GM23338 (cell line): Measurements from ENCODE around the gene RNF175. TPM values are rescaled to one million over a fixed set of nuclear protein-coding genes. Genes with fewer than 3 reads are reported as not detected.

Source experiments
- ATAC-seq: fragments of 200-7000 bp; cut with Tn5 transposase; 3 replicates; pipeline ENCODE4 v1.9.1; 2020
- DNase-seq: peaks from one replicate; pipeline ENCODE4 v3.0.0-alpha.2; 2015; ENCODE audit warnings: low spot score
- H2AFZ ChIP-seq: fragments of 200-600 bp; sonication (generic); 2 replicates; pipeline ENCODE4 v1.8.0; 2016; ENCODE audit warnings: antibody characterized with exemption, mild to moderate bottlenecking, moderate library complexity
- H3F3A ChIP-seq: fragments of 200-600 bp; sonication (generic); replicated peaks from 2 replicates; pipeline ENCODE4 v1.8.0; 2017; ENCODE audit warnings: antibody characterized with exemption, mixed run types, low read depth
- H3K27ac ChIP-seq: fragments of 200-600 bp; sonication (generic); 2 replicates; pipeline ENCODE4 v1.6.1; 2016; ENCODE audit warnings: low read depth
- H3K27me3 ChIP-seq: fragments of 200-600 bp; sonication (generic); 2 replicates; pipeline ENCODE4 v1.8.0; 2016; ENCODE audit warnings: mild to moderate bottlenecking, mixed run types, moderate library complexity; ENCODE audit not compliant: insufficient read depth
- H3K36me3 ChIP-seq: fragments of 200-600 bp; sonication (generic); 2 replicates; pipeline ENCODE4 v1.8.0; 2016; ENCODE audit warnings: mild to moderate bottlenecking; ENCODE audit not compliant: insufficient read depth
- H3K4me1 ChIP-seq: fragments of 200-600 bp; sonication (generic); 2 replicates; pipeline ENCODE4 v1.8.0; 2016; ENCODE audit warnings: mild to moderate bottlenecking, moderate library complexity; ENCODE audit not compliant: insufficient read depth
- H3K4me2 ChIP-seq: fragments of 200-600 bp; sonication (generic); 2 replicates; pipeline ENCODE4 v1.7.1; 2017; ENCODE audit warnings: mixed run types
- H3K4me3 ChIP-seq: fragments of 200-600 bp; sonication (generic); 2 replicates; pipeline ENCODE4 v1.6.1; 2016; ENCODE audit warnings: mixed run types
- H3K79me2 ChIP-seq: fragments of 200-600 bp; sonication (generic); replicated peaks from 2 replicates; pipeline ENCODE4 v1.8.0; 2017; ENCODE audit warnings: mild to moderate bottlenecking; ENCODE audit not compliant: insufficient read depth
- H3K9me2 ChIP-seq: fragments of 200-600 bp; sonication (generic); 2 replicates; pipeline ENCODE4 v1.8.0; 2017; ENCODE audit not compliant: insufficient read depth
- H4K20me1 ChIP-seq: fragments of 200-600 bp; sonication (generic); replicated peaks from 2 replicates; pipeline ENCODE4 v1.8.0; 2017; ENCODE audit warnings: mild to moderate bottlenecking; ENCODE audit not compliant: insufficient read depth
- H3K27ac Mint-ChIP-seq: 2 replicates; pipeline ENCODE4 v1.8.0; 2020; ENCODE audit warnings: inconsistent platforms, mild to moderate bottlenecking, moderate library complexity, mixed read lengths
- H3K27me3 Mint-ChIP-seq: 3 replicates; pipeline ENCODE4 v1.8.0; 2022; ENCODE audit warnings: low read depth, mild to moderate bottlenecking, moderate library complexity, mixed read lengths, inconsistent platforms; ENCODE audit not compliant: insufficient read depth, poor library complexity
- H3K36me3 Mint-ChIP-seq: 3 replicates; pipeline ENCODE4 v1.8.0; 2021; ENCODE audit warnings: low read depth, mild to moderate bottlenecking, inconsistent platforms, moderate library complexity, mixed read lengths
- H3K4me1 Mint-ChIP-seq: 3 replicates; pipeline ENCODE4 v1.8.0; 2020; ENCODE audit warnings: mild to moderate bottlenecking, inconsistent platforms, mixed read lengths
- H3K4me3 Mint-ChIP-seq: 3 replicates; pipeline ENCODE4 v1.8.0; 2021; ENCODE audit warnings: moderate library complexity, mild to moderate bottlenecking, inconsistent platforms, mixed read lengths
- H3K9me3 Mint-ChIP-seq: 3 replicates; pipeline ENCODE4 v1.8.0; 2020; ENCODE audit warnings: moderate library complexity, mild to moderate bottlenecking, inconsistent platforms, mixed read lengths
- EZH2 ChIP-seq: fragments of 200-600 bp; sonication (generic); IDR thresholded peaks from one replicate; pipeline ENCODE4 v1.8.0; 2017; ENCODE audit warnings: antibody characterized with exemption, mild to moderate bottlenecking, low read depth; ENCODE audit not compliant: unreplicated experiment
- JUNB ChIP-seq: IDR thresholded peaks from one replicate; pipeline ENCODE4 v1.6.1; 2016; ENCODE audit warnings: antibody characterized with exemption; ENCODE audit not compliant: unreplicated experiment
- NANOG ChIP-seq: IDR thresholded peaks from 2 replicates; pipeline ENCODE4 v1.6.1; 2016; ENCODE audit warnings: antibody characterized with exemption, borderline replicate concordance
- ZNF114 ChIP-seq: fragments of 250-450 bp; sonication (Bioruptor Pico); IDR thresholded peaks from 2 replicates; pipeline ENCODE4 v1.5.0; 2020; ENCODE audit warnings: mild to moderate bottlenecking, moderate library complexity
- ZNF462 ChIP-seq: fragments of 250-450 bp; sonication (Bioruptor Pico); IDR thresholded peaks from 2 replicates; pipeline ENCODE4 v1.5.0; 2020; ENCODE audit warnings: mild to moderate bottlenecking, moderate library complexity
- polyA plus RNA-seq: library from polyadenylated mRNA; unstranded; fragments of >200 nt; fragmentation: Nextera tagmentation; extraction: Ambion mirVana; gene quantifications from 2 replicates; pipeline ENCODE4 v1.2.1, GENCODE V29; 2016
- total RNA-seq: library from RNA; depleted of rRNA; stranded (reverse); fragments of >200 nt; shearing (Covaris generic); gene quantifications from 2 replicates; pipeline ENCODE4 v1.2.3, GENCODE V29; 2014

Gene RNF175
- total and polyA plus RNA-seq, 2 experiments from 2014 or later: 4.7 to 4.8 TPM

- peak within 1 kb of the TSS; percentile 98 for H2AFZ ChIP-seq
- peaks cover 4% of the 10 kb centered on the region for H3K4me1 ChIP-seq
- ATAC-seq (peak; percentile 87), DNase-seq (peak; percentile 80)
- no peaks in the 10 kb centered on the region for H3F3A ChIP-seq
- H4K20me1 ChIP-seq: no peaks in the 10 kb centered on the region
- H3K79me2 ChIP-seq: no peaks in the 10 kb centered on the region
- Mint-ChIP-seq H3K4me1 (peaks cover 9% of the 10 kb centered on the region), H3K27ac (no peak within 1 kb of the TSS), H3K4me3 (peak within 1 kb of the TSS; percentile 78), H3K36me3 (peaks cover 20% of the 10 kb centered on the region), H3K27me3 (peaks cover 37% of the 10 kb centered on the region), H3K9me3 (peaks cover 43% of the 10 kb centered on the region)
- H3K27me3 ChIP-seq: peaks cover 55% of the 10 kb centered on the region
- H3K27ac ChIP-seq: no peak within 1 kb of the TSS
- no peaks in the 10 kb centered on the region for H3K9me2 ChIP-seq
- TF ChIP-seq ZNF114 (CRISPR knock-in tag) (no peak), ZNF462 (CRISPR knock-in tag) (no peak), JUNB (no peak), NANOG (no peak), EZH2 (peak; percentile 55)
- no peaks in the 10 kb centered on the region for H3K36me3 ChIP-seq
- H3K4me3 ChIP-seq: peak within 1 kb of the TSS; percentile 79
- peak within 1 kb of the TSS; percentile 78 for H3K4me2 ChIP-seq
Observed at GRCh38 chr4:153684182-153684970, 75.4 kb downstream of the RNF175 start, which contains the start of gene TLR2. Gene TLR2, plus strand, starts transcription at chr4:153684280. Its CDS starts 18,628 bp downstream, at chr4:153702908.
